Measurements from ENCODE around the gene CPVL. TPM values are rescaled to one million over a fixed set of nuclear protein-coding genes. Genes with fewer than 3 reads are reported as not detected.

CPVL gene
- total RNA-seq, 4 donors from 2014 or later = 3.9 to 34.1 (median 15.7) TPM

DNA sequence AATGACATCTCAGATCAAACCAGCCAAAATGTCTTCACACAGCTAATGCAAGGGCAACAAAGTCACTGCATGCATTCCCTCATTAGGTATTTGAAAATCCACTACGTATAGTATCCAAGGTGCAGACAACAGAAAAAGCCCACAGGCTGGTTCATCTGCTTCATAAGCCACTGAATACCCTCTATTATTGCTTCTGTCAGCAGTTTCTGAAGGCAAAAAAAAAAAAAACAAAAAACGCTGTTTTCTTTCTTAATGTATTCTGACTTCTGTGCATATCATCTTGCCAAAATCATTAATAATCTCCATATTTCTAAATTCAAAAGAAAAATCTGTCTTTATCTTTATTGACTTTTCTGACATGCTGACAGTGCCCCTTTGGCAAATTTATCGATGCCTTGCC is 13.4 kb downstream of the CPVL start:
- Histone ChIP-seq H3K4me1 (no peaks in the 10 kb centered on the region), H3K9me3 (no peaks in the 10 kb centered on the region), H3K4me3 (no peak overlapping the region), H3K27me3 (no peaks in the 10 kb centered on the region), H3K36me3 (no peaks in the 10 kb centered on the region), H3K27ac (no peak overlapping the region)
- DNase-seq = no peak
- intact Hi-C loops (cut with DNase I) = no loop called here
- TF ChIP-seq, protein P1, sequence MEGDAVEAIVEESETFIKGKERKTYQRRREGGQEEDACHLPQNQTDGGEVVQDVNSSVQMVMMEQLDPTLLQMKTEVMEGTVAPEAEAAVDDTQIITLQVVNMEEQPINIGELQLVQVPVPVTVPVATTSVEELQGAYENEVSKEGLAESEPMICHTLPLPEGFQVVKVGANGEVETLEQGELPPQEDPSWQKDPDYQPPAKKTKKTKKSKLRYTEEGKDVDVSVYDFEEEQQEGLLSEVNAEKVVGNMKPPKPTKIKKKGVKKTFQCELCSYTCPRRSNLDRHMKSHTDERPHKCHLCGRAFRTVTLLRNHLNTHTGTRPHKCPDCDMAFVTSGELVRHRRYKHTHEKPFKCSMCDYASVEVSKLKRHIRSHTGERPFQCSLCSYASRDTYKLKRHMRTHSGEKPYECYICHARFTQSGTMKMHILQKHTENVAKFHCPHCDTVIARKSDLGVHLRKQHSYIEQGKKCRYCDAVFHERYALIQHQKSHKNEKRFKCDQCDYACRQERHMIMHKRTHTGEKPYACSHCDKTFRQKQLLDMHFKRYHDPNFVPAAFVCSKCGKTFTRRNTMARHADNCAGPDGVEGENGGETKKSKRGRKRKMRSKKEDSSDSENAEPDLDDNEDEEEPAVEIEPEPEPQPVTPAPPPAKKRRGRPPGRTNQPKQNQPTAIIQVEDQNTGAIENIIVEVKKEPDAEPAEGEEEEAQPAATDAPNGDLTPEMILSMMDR (IDR thresholded peaks at IDR 0.05) = no peak
- no peak for TF ChIP-seq POLR2A (IDR thresholded peaks at IDR 0.05)
- WGBS, 2 donors = 74 to 79% methylated on average over 3 of the region's 3 CpGs

DNA sequence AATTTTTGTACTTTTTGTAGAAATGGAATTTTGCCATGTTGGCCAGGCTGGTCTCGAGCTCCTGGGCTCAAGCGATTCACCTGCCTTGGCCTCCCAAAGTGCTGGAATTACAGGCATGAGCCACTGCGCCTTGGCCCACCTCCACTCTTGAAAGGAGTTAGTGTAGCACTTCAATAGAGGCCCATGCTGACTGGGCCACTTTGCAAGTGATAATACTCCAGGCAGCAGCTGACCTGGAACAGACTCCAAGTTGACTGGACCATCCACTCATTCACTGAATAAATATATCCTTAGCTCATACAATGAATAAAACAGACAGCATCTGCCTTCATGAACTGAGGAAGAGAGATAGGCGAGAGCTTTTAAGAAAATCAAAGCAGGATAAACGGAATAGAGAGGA is 14.7 kb downstream of the CPVL start:
- no peak for TF ChIP-seq POLR2A (IDR thresholded peaks at IDR 0.05)
- TF ChIP-seq, protein P1 (IDR thresholded peaks at IDR 0.05) = no peak
- no peak for DNase-seq
- Histone ChIP-seq H3K36me3 (no peaks in the 10 kb centered on the region), H3K9me3 (no peaks in the 10 kb centered on the region), H3K4me1 (no peaks in the 10 kb centered on the region), H3K27me3 (no peaks in the 10 kb centered on the region), H3K4me3 (no peak overlapping the region), H3K27ac (no peak overlapping the region)
- intact Hi-C loops (cut with DNase I) = no loop called here
- 73 to 80% methylated on average over 3 of the region's 5 CpGs for WGBS, 2 donors

DNA sequence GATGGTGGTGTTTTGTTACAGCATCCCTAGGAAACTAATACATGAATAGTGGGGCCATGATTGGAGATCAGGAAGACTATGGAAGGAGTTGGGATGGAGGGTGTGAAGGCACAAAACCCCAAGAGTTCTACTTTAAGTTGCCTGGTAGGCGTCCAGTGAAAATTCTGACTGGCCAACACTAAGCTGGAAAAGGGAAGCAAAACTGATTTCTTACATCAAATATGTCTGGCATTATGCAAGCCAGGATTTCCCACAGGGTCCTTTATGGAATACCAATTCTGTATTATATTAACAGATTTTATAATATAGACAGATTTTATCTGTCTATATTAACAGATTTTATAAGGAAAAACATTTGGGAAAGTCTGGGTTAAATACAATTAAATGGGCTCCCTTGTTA is 16.2 kb downstream of the CPVL start:
- Histone ChIP-seq H3K36me3 (no peaks in the 10 kb centered on the region), H3K4me3 (no peak overlapping the region), H3K27ac (no peak overlapping the region), H3K4me1 (no peaks in the 10 kb centered on the region), H3K9me3 (no peaks in the 10 kb centered on the region), H3K27me3 (no peaks in the 10 kb centered on the region)
- no peak for DNase-seq
- intact Hi-C loops (cut with DNase I) = no loop called here
- 69 to 100% methylated on average over 1 of the region's 1 CpG for WGBS, 2 donors
- TF ChIP-seq, protein P1 (IDR thresholded peaks at IDR 0.05) = no peak
- TF ChIP-seq POLR2A (IDR thresholded peaks at IDR 0.05) = no peak

DNA sequence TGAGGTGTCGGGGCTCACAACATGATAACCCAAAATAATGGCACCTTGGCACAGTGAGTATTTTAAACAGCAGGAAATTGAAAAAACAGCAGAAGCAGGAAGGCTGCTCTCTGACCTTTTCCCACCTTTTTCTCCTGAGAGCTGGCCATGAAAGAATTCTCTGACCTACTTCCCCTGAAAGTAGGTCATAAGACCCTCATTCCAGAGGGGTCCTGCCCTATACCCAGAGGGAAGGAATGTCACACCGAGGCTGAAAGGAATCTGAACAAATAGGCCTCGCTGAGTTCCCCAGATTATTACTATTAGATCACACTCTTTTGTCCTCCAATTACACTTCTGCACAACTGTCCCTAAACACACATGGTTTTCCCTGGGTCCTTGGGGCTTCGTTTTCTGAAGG is 18.8 kb downstream of the CPVL start:
- no peak for TF ChIP-seq POLR2A (IDR thresholded peaks at IDR 0.05)
- TF ChIP-seq, protein P1 (IDR thresholded peaks at IDR 0.05) = no peak
- Histone ChIP-seq H3K27me3 (no peaks in the 10 kb centered on the region), H3K4me3 (no peak overlapping the region), H3K4me1 (no peaks in the 10 kb centered on the region), H3K9me3 (no peaks in the 10 kb centered on the region), H3K36me3 (no peaks in the 10 kb centered on the region), H3K27ac (peak overlapping the region in 1 of 4 donors; percentile 14)
- intact Hi-C loops (cut with DNase I) = no loop called here
- no peak for DNase-seq
- WGBS, 2 donors = 62 to 70% methylated on average over 4 of the region's 4 CpGs

DNA sequence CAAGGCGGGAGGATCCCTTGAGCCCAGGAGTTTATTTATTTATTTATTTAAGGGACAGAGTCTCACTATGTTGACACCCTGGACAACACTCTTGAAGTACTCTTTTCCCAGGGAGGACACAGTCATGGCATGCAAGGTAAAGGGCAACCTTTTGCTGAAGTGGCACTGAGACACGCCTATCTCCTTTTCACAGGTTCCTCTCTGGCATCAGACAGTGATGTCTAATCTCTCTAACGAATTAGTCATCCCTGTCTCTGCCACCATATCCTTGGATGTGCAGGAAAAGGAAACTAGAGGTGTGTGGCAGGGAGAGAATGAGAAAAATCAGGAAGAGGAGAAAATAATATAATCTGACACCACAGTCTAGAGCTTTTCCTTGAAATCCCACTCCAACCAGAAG is 19.5 kb downstream of the CPVL start:
- DNase-seq = no peak
- 59 to 73% methylated on average over 3 of the region's 3 CpGs for WGBS, 2 donors
- intact Hi-C loops (cut with DNase I) = no loop called here
- Histone ChIP-seq H3K4me3 (no peak overlapping the region), H3K27me3 (no peaks in the 10 kb centered on the region), H3K27ac (no peak overlapping the region), H3K36me3 (no peaks in the 10 kb centered on the region), H3K9me3 (no peaks in the 10 kb centered on the region), H3K4me1 (no peaks in the 10 kb centered on the region)
- no peak for TF ChIP-seq POLR2A (IDR thresholded peaks at IDR 0.05)
- TF ChIP-seq, protein P1 (IDR thresholded peaks at IDR 0.05) = no peak

All from esophagus squamous epithelium (tissue), 5 donors.